Activated CD4-positive, alpha-beta T cell treated with anti-CD3 and anti-CD28 coated beads for 36 hours (primary cell): ENCODE data around the gene MIA3. TPM values are rescaled to one million over a fixed set of nuclear protein-coding genes. Genes with fewer than 3 reads are reported as not detected.
"Not testable (repeated sequence)": the region's sequence is repeated elsewhere in the genome, so short reads cannot be mapped to it uniquely, and the experiment has no call there.

ENCODE experiments used
- ATAC-seq: fragments of 200-7000 bp; cut with Tn5 transposase; one replicate; pipeline ENCODE4 v1.10.0; 2021; ENCODE audit warnings: mild to moderate bottlenecking, moderate library complexity
- CTCF ChIA-PET: fragments of 350-600 bp; sonication (Branson Sonifier 250); formaldehyde crosslinking; loops from one replicate; lab custom pipeline; 2021; ENCODE audit warnings: antibody characterized with exemption; lab: Charles Lee
- POLR2A ChIA-PET: fragments of 350-600 bp; sonication (Branson Sonifier 250); formaldehyde crosslinking; loops from one replicate; lab custom pipeline; 2021; ENCODE audit warnings: antibody characterized with exemption, inconsistent platforms; lab: Charles Lee
- DNase-seq: peaks from one replicate; pipeline ENCODE4 v3.0.0-alpha.2; 2020
- H3K27ac Mint-ChIP-seq: one replicate; pipeline ENCODE4 v1.8.0; 2021; ENCODE audit warnings: mixed read lengths
- H3K27me3 Mint-ChIP-seq: one replicate; pipeline ENCODE4 v1.8.0; 2021; ENCODE audit warnings: mixed read lengths
- H3K36me3 Mint-ChIP-seq: one replicate; pipeline ENCODE4 v1.8.0; 2021; ENCODE audit warnings: low read depth, mixed read lengths
- H3K4me1 Mint-ChIP-seq: one replicate; pipeline ENCODE4 v1.8.0; 2021; ENCODE audit warnings: mixed read lengths
- H3K4me3 Mint-ChIP-seq: one replicate; pipeline ENCODE4 v1.8.0; 2021; ENCODE audit warnings: mild to moderate bottlenecking, moderate library complexity, mixed read lengths
- H3K9me3 Mint-ChIP-seq: one replicate; pipeline ENCODE4 v1.8.0; 2021; ENCODE audit warnings: low read depth, mixed read lengths
- intact Hi-C, 2 experiments: fragments of 100-400 bp; cut with DNase I in 1 of 2; cut with micrococcal nuclease in 1 of 2; formaldehyde crosslinking; loops; one replicate each; pipeline versions ENCODE4 v1.14.2 to v1.15.1; 2022 to 2024; cut with DNase I, micrococcal nuclease
- total RNA-seq, 2 experiments: library from RNA; stranded (reverse); gene quantifications; one replicate each; pipeline ENCODE4 v1.2.3, GENCODE V29; 2021

Gene MIA3
- total RNA-seq, 2 experiments from 2014 or later = 46.7 to 57.9 TPM

GRCh38 chr1:222657899-222658298, 40.0 kb downstream of the MIA3 start:
- Mint-ChIP-seq H3K4me3 (no peak overlapping the region), H3K27ac (peak overlapping the region; percentile 29), H3K4me1 (peaks cover 45% of the 10 kb centered on the region), H3K36me3 (peaks cover 82% of the 10 kb centered on the region), H3K27me3 (no peaks in the 10 kb centered on the region), H3K9me3 (no peaks in the 10 kb centered on the region)
- POLR2A ChIA-PET = no interaction called here
- CTCF ChIA-PET = interaction anchor here (0.6 to 1.2 kb wide), 3 partner anchors 10 to 43 kb away, joined by 3 to 4 read pairs (median 3); no protein-coding TSS in a partner anchor
- DNase-seq (no peak), ATAC-seq (no peak)
- intact Hi-C loops = loop anchor here in 1 of 2 experiments (5.0 to 10.0 kb wide), 3 partner anchors 39 to 1177 kb away; no protein-coding TSS in a partner anchor

DNA sequence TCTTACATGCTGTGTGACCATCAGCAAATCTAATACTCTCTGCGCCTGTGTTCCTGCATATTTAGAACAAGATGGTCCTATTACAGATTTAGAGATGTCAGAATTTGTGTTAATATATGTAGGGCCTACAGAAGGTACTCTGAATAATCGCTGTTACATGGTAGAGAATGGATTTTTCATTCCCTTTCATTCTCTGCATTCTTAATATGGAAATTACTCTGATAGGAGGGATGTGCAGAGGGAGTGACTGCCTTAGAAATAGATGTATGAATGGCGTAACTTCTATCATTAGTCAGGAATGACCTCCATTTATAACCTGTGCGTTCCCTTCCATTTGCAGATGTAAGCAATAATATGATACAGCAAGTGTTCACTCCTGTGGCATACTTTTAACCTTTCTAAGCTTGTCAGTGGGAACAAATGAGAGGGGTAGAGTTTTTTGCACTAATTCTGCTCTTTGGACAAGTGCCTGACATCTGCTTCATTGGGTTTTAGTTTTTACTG, 45.6 kb downstream of the MIA3 start:
- Mint-ChIP-seq H3K27ac (no peak overlapping the region), H3K9me3 (no peaks in the 10 kb centered on the region), H3K27me3 (no peaks in the 10 kb centered on the region), H3K36me3 (peaks cover 56% of the 10 kb centered on the region), H3K4me3 (no peak overlapping the region), H3K4me1 (no peaks in the 10 kb centered on the region)
- DNase-seq = no peak
- ChIA-PET POLR2A (no interaction called here), CTCF (interaction anchor here (0.6 to 1.8 kb wide), 2 partner anchors 11 to 1035 kb away, joined by 3 to 5 read pairs; no protein-coding TSS in a partner anchor)
- no peak for ATAC-seq
- intact Hi-C loops = no loop called here

- H3K27me3 Mint-ChIP-seq = no peaks in the 10 kb centered on the region
- H3K4me1 Mint-ChIP-seq = peaks cover 11% of the 10 kb centered on the region
- H3K4me3 Mint-ChIP-seq = no peak overlapping the region
- CTCF ChIA-PET = interaction anchor here (0.9 kb wide), 1 partner anchor 32 kb away, joined by 4 read pairs; no protein-coding TSS in a partner anchor
- H3K9me3 Mint-ChIP-seq = no peaks in the 10 kb centered on the region
- H3K36me3 Mint-ChIP-seq = peaks cover 38% of the 10 kb centered on the region
- intact Hi-C loops = no loop called here
- no peak for DNase-seq
- ATAC-seq = no peak
- no peak overlapping the region for H3K27ac Mint-ChIP-seq
- POLR2A ChIA-PET = no interaction called here
These were observed 48.1 kb downstream of the MIA3 start for GRCh38 chr1:222665964-222666363.

DNA sequence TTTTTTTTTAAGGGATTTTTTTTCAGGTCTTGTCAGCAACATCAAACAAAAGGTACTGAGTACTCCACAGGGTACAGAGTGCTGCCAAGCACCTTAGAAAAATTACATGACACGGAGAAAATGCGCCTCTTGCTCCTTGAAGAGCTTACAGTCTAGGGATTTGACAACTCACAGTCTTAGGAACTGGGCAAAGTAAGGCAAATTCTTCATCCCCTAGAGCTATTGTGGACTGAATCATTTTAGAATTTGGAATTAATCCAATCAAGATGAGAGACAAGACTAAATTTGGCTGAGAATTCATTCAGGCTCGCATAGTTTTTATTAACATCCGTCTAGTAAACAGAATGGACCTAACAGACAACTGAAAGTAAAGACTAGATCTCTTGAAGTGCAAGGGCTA, 50.3 kb downstream of the MIA3 start:
- H3K27ac Mint-ChIP-seq, intact Hi-C loops, H3K27me3 Mint-ChIP-seq, H3K9me3 Mint-ChIP-seq, ATAC-seq, POLR2A ChIA-PET, CTCF ChIA-PET, H3K4me3 Mint-ChIP-seq, DNase-seq: not testable (repeated sequence)
- H3K4me1 Mint-ChIP-seq = peaks cover 20% of the 10 kb centered on the region
- peaks cover 41% of the 10 kb centered on the region for H3K36me3 Mint-ChIP-seq

GRCh38 chr1:222669107-222669506, 51.2 kb downstream of the MIA3 start:
- intact Hi-C loops, H3K9me3 Mint-ChIP-seq, H3K4me3 Mint-ChIP-seq, ATAC-seq, H3K27me3 Mint-ChIP-seq, H3K27ac Mint-ChIP-seq, DNase-seq, POLR2A ChIA-PET, CTCF ChIA-PET: not testable (repeated sequence)
- H3K4me1 Mint-ChIP-seq = peaks cover 20% of the 10 kb centered on the region
- peaks cover 42% of the 10 kb centered on the region for H3K36me3 Mint-ChIP-seq

DNA sequence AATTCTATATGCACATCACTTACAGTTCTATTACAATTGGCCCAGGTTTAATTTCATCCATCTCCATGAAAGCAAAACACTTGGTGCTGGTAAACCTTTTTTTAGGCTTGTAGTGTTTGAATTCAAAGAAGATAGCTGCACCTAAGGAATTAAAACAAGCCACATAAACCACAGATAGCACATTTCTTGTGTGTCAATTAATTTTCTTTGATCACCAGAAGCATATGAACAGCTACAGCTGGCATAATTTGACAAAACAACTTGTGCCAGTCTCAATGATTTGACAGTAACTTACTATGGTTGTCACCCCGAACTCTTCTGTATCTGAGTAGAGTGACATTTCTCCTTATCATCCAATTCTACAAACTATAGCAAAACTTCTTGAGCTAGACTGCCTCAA, 52.2 kb downstream of the MIA3 start:
- Mint-ChIP-seq H3K4me1 (peaks cover 20% of the 10 kb centered on the region), H3K9me3 (no peaks in the 10 kb centered on the region), H3K4me3 (no peak overlapping the region), H3K27ac (no peak overlapping the region), H3K27me3 (no peaks in the 10 kb centered on the region), H3K36me3 (peaks cover 42% of the 10 kb centered on the region)
- ChIA-PET CTCF (interaction anchor here (0.7 to 1.6 kb wide), 4 partner anchors 9 to 420 kb away, joined by 3 to 7 read pairs (median 5); no protein-coding TSS in a partner anchor), POLR2A (interaction anchor here (0.7 kb wide), 1 partner anchor 184 kb away, joined by 3 read pairs; no protein-coding TSS in a partner anchor)
- ATAC-seq = no peak
- intact Hi-C loops = no loop called here
- no peak for DNase-seq

GRCh38 chr1:222680080-222680479, 62.2 kb downstream of the MIA3 start:
- Mint-ChIP-seq H3K4me3 (no peak overlapping the region), H3K36me3 (peaks cover 12% of the 10 kb centered on the region), H3K4me1 (no peaks in the 10 kb centered on the region), H3K27ac (no peak overlapping the region), H3K27me3 (no peaks in the 10 kb centered on the region), H3K9me3 (no peaks in the 10 kb centered on the region)
- no peak for DNase-seq
- CTCF ChIA-PET = interaction anchor here (0.6 to 1.5 kb wide), 2 partner anchors 15 to 211 kb away, joined by 3 read pairs; no protein-coding TSS in a partner anchor
- no peak for ATAC-seq
- POLR2A ChIA-PET = no interaction called here
- intact Hi-C loops = no loop called here

DNA sequence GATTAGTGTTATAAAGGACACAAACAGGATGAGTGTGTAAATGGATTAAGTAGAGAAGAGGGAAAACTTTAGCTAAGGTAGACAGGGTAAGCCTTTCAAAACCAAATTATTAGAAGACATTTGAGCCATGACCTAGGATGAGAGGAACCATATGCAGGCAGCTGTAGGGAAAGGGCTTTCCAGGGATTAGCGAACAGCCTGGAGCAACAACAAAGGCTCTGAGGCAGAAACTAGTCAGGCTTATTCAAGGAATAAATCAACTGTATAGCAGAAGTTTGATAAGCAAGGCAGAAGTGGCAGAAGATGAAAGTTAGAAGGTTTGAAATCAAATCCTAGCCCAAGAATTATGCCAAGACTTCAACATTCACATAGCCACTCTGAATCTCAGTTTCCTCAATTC, 73.1 kb downstream of the MIA3 start:
- POLR2A ChIA-PET = no interaction called here
- H3K27ac Mint-ChIP-seq = no peak overlapping the region

DNA sequence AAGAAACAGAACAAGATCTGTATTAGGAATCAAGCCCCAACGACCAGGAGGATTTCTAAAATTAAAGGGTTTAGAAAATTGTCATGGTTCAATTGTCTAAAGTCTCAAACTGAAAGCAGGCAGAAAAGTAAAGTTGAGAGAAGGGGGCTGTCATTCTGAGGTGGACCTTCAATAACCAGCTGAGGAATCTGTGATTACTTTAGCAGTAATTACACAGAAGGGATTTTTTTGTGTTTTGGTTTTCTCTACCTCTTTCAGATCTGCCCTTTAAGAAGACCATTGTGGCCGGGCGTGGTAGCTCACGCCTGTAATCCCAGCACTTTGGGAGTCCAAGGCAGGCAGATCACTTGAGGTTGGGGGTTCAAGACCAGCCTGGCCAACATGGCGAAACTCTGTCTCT, 77.0 kb downstream of the MIA3 start:
- ChIA-PET CTCF (interaction anchor here (0.7 to 1.9 kb wide), 3 partner anchors 27 to 60 kb away, joined by 3 to 8 read pairs (median 3); no protein-coding TSS in a partner anchor), POLR2A (no interaction called here)
- ATAC-seq = no peak
- Mint-ChIP-seq H3K36me3 (peaks cover 9% of the 10 kb centered on the region), H3K27ac (no peak overlapping the region), H3K9me3 (no peaks in the 10 kb centered on the region), H3K4me1 (peaks cover 15% of the 10 kb centered on the region), H3K27me3 (no peaks in the 10 kb centered on the region), H3K4me3 (no peak overlapping the region)
- intact Hi-C loops = loop anchor here in 1 of 2 experiments (5.0 kb wide), 1 partner anchor 38 kb away; no protein-coding TSS in a partner anchor
- no peak for DNase-seq

More for the DNA sequence above, 73.1 kb downstream of the MIA3 start:
- intact Hi-C loops = no loop called here
- no peaks in the 10 kb centered on the region for H3K27me3 Mint-ChIP-seq
- no peak overlapping the region for H3K4me3 Mint-ChIP-seq
- DNase-seq (no peak), ATAC-seq (no peak)
- no peaks in the 10 kb centered on the region for H3K9me3 Mint-ChIP-seq
- CTCF ChIA-PET = interaction anchor here (1.0 kb wide), 1 partner anchor 8 kb away, joined by 3 read pairs; no protein-coding TSS in a partner anchor
- H3K36me3 Mint-ChIP-seq = peaks cover 8% of the 10 kb centered on the region
- H3K4me1 Mint-ChIP-seq = peaks cover 8% of the 10 kb centered on the region

DNA sequence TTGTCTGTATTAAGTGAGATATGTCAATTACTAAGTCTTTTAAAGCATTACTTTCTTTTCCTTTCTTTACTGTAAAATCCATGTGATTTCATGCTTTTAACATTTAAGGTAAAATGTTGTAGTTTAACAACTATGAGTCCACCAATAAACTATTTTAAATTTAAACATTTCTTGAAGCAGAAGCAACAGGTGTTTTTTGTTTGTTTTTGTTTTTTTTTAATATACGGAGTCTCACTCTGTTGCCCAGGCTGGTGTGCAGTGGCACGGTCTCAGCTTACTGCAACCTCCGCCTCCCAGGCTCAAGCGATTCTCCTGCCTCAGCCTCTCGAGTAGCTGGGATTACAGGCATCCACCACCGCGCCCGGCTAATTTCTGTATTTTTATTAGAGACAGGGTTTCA, 78.8 kb downstream of the MIA3 start:
- no peak for DNase-seq
- Mint-ChIP-seq H3K27ac (no peak overlapping the region), H3K9me3 (no peaks in the 10 kb centered on the region), H3K4me3 (no peak overlapping the region), H3K27me3 (no peaks in the 10 kb centered on the region), H3K4me1 (peaks cover 15% of the 10 kb centered on the region), H3K36me3 (peaks cover 14% of the 10 kb centered on the region)
- intact Hi-C loops = loop anchor here in 1 of 2 experiments (5.0 kb wide), 1 partner anchor 39 kb away; no protein-coding TSS in a partner anchor
- no peak for ATAC-seq
- ChIA-PET POLR2A (no interaction called here), CTCF (no interaction called here)

- no peak overlapping the region for H3K4me3 Mint-ChIP-seq
- peak; percentile 74 for ATAC-seq
- H3K4me1 Mint-ChIP-seq = peaks cover 15% of the 10 kb centered on the region
- H3K27ac Mint-ChIP-seq = no peak overlapping the region
- CTCF ChIA-PET = interaction anchor here (0.8 to 1.6 kb wide), 5 partner anchors 12 to 232 kb away, joined by 3 to 5 read pairs (median 3); no protein-coding TSS in a partner anchor
- POLR2A ChIA-PET = no interaction called here
- peaks cover 15% of the 10 kb centered on the region for H3K36me3 Mint-ChIP-seq
- no peak for DNase-seq
- intact Hi-C loops = loop anchor here in 1 of 2 experiments (5.0 kb wide), 1 partner anchor 40 kb away; no protein-coding TSS in a partner anchor
- no peaks in the 10 kb centered on the region for H3K9me3 Mint-ChIP-seq
- no peaks in the 10 kb centered on the region for H3K27me3 Mint-ChIP-seq
These were observed 79.3 kb downstream of the MIA3 start for GRCh38 chr1:222697203-222697602.
